ENCODE results near the gene ZNF414.
"Not testable (repeated sequence)": the region's sequence is repeated elsewhere in the genome, so short reads cannot be mapped to it uniquely, and the experiment has no call there.

The ZNF414 gene

GRCh38 chr19:8513687-8514504 is at the start of gene ZNF414:
Gene ZNF414 (minus strand): TSS chr19:8514167. CDS start chr19:8514046, 121 bp downstream.
- peak; percentile 85 for DNase-seq

GRCh38 chr19:8561075-8561764 is 47.3 kb upstream of the ZNF414 start:
- DNase-seq = no peak

DNA sequence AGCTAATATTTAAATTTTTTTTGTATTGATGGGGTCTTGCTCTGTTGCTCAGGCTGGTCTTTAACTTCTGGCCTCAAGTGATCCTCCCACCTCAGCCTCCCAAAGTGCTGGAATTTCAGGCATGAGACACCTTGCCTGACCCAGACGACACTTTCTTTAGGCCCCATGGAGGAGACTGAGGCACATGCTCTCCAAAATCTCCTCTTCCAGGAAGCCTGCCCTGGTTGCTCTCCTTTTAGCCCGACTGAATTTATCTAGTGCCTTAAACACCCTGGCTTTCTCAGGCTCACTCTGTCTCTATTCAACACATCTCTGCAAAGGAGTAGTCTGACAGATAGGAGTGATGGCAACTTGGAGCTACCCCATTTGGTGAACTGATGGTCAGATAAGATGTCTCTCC is 44.4 kb upstream of the ZNF414 start:
- no peak for DNase-seq

DNA sequence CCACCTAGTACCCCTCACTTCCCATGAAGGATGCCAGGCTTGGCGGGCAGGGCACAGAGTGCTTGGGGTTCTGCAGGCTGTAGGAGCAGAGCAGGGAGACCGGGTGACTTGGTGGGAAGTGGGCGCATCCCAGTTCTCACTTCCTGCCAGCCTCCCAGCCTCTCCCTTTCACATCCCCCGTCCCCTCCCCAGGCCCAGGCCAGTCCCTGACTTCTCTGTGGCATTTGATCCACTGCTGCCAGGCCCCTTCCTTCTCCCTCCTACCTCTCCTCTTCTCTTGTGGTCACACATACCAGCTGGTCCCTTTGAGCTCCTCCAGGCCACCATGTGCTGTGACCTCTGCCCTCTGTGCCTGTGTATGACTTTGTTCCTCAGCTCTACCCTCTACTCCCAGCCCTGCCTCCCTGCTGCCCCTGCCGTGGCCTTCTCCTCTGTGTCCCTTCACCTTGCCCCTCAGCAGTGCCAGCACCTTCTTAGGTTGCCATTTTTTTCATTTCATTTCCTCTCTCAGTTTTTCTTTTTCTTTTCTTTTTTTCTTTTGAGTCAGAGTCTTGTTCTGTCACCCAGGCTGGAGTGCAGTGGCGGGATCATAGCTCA is 43.8 kb upstream of the ZNF414 start:
- DNase-seq = no peak

DNA sequence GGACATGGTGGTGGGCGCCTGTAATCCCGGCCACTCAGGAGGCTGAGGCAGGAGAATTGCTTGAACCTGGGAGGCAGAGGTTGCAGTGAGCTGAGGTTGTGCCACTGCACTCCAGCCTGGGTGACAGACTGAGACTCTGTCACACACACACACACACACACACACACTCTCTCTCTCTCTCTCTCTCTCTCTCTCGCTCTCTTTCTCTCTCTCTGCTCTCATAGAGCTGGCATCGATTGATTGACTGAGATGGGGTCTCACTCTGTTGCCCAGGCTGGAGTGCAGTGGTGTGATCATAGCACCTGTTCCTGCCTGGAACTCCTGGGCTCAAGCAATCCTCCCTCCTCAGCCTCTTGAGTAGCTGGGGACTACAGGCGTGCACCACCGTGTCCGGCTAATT is 39.8 kb upstream of the ZNF414 start:
- DNase-seq = not testable (repeated sequence)

- DNase-seq = no peak
Observed at GRCh38 chr19:8552810-8553209, 38.8 kb upstream of the ZNF414 start.

DNA sequence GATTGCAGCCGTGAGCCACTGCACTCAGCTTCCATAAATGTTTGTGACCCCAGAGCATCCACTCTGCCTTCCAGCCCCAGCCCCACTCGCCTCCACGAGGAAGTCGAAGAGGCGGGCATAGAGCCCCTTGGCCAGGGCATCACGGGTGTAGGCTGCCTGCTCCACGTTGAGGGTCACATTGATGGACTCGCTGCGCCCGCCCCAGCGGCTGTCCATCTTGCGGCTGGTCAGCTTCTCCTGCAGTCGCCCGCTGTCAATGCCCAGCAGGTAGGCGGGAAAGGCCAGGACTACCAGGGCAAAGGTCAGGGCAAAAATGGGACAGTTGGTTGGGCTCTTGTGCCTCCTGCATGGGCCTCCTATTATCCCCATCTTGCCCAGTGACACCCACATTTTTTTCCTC is 36.1 kb upstream of the ZNF414 start:
- no peak for DNase-seq

- DNase-seq = no peak
Observed at GRCh38 chr19:8545743-8546142, 31.8 kb upstream of the ZNF414 start.

DNA sequence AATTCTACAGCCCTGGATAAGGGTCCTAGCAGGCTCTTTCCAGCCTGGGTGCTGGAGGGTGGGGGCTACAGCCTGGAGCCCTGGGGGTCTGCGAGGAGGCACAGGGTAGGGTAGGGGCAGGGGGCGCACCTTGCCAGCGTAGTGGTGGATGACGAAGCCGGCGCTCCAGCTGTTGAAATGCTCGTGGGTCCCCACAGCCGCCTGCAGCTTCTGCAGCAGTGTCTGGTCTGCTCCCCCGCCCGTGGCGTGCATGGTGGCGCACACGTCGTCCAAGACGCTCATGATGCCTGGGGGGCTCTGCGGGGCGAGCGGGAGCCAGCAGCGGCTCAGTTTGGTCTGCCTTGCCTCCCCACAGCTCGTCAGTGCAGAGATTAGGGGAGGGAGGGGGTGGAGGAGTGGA is 30.2 kb upstream of the ZNF414 start:
- no peak for DNase-seq

DNA sequence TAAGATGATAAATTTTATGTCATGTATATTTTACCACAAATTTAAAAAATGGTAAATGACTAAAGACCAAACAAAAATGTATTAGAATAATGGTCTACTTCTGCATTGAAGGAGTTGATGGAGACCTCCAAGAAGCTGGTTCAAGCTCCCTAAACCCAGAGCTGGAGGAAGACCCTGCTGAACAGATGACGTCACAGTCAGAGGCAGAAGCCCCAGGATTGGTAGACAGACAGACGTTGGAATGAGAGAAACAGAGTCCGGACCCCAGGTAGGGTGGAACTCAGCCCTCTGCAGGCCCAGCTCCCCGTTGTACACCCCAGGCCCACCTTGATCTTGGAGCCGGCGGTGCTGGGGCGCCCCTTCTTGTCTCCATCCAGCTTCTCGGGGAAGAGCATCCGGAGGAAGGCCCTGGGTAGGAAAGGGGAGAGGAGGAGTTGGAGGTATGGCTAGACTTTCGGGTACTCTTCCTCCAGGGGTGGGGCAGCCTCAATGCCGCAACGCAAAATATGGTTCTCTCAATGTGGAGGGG is 25.7 kb upstream of the ZNF414 start:
- DNase-seq = no peak

- no peak for DNase-seq
Observed at GRCh38 chr19:8537099-8537498, 23.1 kb upstream of the ZNF414 start.

DNA sequence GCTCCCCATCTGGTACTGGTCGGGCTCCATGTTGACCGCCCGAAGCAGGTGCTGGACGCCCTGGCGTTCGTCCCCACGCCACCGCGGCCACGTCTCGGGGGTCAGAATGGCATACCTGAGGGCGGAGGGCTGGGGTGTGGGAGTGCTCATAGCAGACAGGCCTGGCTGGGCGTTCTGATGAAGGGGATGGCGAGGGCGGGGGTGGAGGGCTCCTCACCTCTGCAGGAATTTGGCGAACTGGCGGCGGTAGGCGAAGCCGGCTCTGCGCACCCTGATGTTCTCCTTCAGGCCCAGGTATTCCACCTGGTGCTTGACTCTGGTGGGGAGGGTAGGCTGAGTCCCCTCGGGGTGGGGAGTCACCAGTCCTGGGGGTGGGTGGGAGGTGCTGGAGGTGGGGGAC is 22.3 kb upstream of the ZNF414 start:
- DNase-seq = no peak

GRCh38 chr19:8532225-8532624 is 18.3 kb upstream of the ZNF414 start:
- DNase-seq = no peak

DNA sequence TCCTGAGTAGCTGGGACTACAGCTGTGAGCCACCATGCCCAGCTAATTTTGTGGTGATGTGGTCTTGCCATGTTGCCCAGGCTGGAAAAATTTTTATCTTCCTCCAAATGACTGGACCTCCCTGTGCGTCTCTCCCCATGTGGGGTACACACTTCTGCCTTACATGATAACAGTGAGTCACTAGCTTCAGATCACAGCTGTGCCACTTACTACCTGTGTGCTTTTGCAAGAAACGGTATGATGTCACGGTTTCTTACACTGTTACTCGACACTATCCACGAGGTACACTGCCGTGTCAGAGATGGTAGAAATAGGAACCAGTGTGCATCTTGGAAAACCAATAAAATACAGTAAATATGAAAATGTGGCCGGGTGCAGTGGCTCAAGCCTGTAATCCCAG is 17.5 kb upstream of the ZNF414 start:
- DNase-seq = no peak

GRCh38 chr19:8530061-8530679 is 16.2 kb upstream of the ZNF414 start:
- no peak for DNase-seq

DNA sequence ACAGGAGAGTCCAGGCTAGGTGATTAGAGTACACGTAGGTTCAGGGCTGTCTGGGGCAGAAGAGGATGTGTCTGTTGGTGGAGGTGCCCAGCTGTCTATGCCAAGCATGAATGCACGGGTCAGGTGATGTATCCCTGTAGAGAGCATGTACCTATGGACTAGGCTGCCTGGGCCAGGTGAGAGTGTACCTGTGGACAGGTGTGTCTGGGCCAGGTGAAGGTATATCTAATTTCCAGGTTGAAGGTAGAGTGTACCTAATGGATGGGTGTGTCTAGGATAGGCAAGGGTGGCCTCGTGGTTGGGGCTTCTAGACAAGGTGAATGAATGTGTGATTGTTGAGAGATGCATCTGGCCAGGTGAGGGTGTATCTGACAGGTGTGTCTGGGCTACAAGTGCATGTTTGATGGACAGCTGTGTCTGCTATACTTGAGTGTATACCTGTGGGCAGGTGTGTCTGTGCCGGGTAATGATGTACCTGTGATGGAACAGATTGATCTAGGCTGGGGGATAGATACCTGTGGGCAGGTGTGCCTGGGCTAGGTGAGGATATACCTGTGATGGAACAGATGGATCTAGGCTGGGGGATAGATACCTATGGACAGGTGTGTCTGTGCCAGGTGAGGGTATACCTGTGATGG is 15.5 kb upstream of the ZNF414 start:
- no peak for DNase-seq

DNA sequence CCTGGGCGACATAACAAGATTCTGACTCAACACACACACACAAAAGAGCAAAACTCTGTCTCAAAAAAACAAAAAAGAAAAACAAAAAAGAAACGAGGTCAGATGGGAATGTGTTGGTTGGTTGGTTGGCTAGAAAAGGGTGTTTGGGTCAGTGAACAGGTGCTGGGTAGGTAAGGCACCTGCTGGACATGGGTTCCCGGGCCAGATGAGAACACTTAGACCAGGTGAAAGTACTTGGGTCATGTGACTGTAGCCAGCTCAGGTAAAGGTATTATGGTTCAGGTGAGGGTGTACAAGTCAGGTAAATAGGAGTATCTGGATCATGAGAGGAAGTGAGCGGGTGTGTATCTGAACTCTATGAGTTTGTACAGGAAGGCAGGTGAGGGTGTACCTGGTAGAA is 14.5 kb upstream of the ZNF414 start:
- DNase-seq = no peak

GRCh38 chr19:8526345-8527091 is 12.6 kb upstream of the ZNF414 start:
- DNase-seq = no peak

DNA sequence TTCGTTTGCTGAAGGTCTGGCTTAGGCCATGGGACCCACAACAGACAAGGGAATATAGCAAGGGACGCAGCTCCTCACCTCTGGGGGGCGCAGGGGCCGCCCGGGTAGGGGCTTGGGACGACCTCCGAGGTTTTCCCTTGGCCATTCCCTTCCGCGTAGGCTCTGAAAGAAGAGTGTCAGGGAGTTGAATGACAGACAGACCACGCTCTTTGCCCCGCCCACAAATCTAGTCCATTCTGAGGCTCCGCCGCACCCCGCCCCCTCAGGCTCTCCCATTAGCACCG is 11.4 kb upstream of the ZNF414 start:
- no peak for DNase-seq

DNA sequence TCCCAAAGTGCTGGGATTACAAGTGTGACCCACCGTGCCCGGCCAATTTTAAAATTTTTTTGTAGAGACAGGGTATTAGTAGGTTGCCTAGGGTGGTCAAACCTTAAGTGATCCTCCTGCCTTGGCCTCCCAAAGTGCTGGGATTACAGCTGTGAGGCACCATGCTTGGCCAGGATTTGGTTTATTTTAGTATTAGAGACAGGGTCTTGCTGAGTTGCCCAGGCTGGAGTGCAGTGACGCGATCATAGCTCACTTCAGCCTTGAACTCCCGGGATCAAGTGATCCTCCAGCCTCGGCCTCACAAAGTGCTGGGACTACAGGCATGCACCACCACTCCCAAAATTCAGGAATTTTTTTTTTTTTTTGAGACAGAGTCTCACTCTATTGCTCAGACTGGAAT is 5.4 kb upstream of the ZNF414 start:
- DNase-seq = no peak

- DNase-seq = no peak
Observed at GRCh38 chr19:8518536-8518935, 4.6 kb upstream of the ZNF414 start.
